Measurements from ENCODE around the gene IFNLR1. TPM values are rescaled to one million over a fixed set of nuclear protein-coding genes. Genes with fewer than 3 reads are reported as not detected.

Gene IFNLR1
- polyA plus RNA-seq, 3 donors, result 0.10 to 2.3 TPM; not detected in 1

Other genes with a start within 250 kb of the IFNLR1 start
- 100 to 1,000 TPM in 1 of 3 donors, 10 to 100 TPM in 2; 27.6 to 113 (median 85.2) TPM for gene PNRC2, start 227.5 kb downstream of the IFNLR1 start, polyA plus RNA-seq
- 10 to 100 TPM; 27.4 to 61.7 (median 56.8) TPM for gene SRSF10, start 207.0 kb downstream of the IFNLR1 start, polyA plus RNA-seq
- gene MYOM3, start 75.2 kb downstream of the IFNLR1 start, polyA plus RNA-seq, result under 1 TPM; 0.33 to 0.76 (median 0.34) TPM
- gene IL22RA1, start 44.1 kb downstream of the IFNLR1 start, polyA plus RNA-seq, result 100 to 1,000 TPM in 1 of 3 donors, under 1 TPM in 2; 0.25 to 200 (median 0.34) TPM
- 1 to 10 TPM in 1 of 3 donors, under 1 TPM in 2; 0.08 to 2.1 (median 0.18) TPM for gene GRHL3, start 132.1 kb upstream of the IFNLR1 start, polyA plus RNA-seq
- 1 to 10 TPM; 3.0 to 6.9 (median 3.3) TPM for gene STPG1, start 226.5 kb upstream of the IFNLR1 start, polyA plus RNA-seq
- 10 to 100 TPM in 1 of 3 donors, 1 to 10 TPM in 2; 5.4 to 10.4 (median 7.6) TPM for gene NIPAL3, start 228.5 kb upstream of the IFNLR1 start, polyA plus RNA-seq

All from adipose tissue (tissue), 3 donors.